Measurements from ENCODE around the gene SYMPK.
"Not testable (repeated sequence)": the region's sequence is repeated elsewhere in the genome, so short reads cannot be mapped to it uniquely, and the experiment has no call there.

The SYMPK gene

GRCh38 chr19:45804140-45804958 lies 58.6 kb downstream of the SYMPK start:
- DNase-seq (ENCODE audit: low read depth), result no peak

DNA sequence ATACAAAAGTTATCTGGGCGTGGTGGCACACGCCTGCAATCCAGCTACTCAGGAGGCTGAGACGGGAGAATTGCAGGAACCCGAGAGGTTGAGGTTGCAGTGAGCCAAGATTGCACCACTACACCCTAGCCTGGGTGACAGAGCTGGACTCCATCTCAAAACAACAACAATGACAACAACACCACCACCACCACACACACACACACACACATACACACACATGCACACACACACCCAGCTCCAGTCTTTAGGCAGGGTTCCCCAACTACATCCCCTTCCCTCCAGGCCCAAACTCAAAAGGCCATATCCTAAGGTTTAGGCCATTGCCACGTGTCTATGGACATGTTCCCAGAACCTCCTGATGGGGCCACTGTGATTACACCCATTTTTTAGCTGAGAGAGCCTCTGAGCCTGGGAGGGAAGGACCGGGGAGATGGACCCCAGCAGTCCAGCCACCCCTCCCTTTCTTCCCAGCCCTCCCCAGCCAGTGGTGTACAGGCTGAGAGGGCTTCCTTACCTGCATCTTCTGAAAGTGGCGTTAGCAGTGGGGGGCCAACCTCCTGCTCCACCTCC lies 61.3 kb downstream of the SYMPK start:
- no peak for DNase-seq (ENCODE audit: low read depth)

GRCh38 chr19:45800070-45800553 lies 62.8 kb downstream of the SYMPK start:
- no peak for DNase-seq (ENCODE audit: low read depth)

GRCh38 chr19:45799541-45799940 lies 63.4 kb downstream of the SYMPK start:
- not testable (repeated sequence) for DNase-seq (ENCODE audit: low read depth)

DNA sequence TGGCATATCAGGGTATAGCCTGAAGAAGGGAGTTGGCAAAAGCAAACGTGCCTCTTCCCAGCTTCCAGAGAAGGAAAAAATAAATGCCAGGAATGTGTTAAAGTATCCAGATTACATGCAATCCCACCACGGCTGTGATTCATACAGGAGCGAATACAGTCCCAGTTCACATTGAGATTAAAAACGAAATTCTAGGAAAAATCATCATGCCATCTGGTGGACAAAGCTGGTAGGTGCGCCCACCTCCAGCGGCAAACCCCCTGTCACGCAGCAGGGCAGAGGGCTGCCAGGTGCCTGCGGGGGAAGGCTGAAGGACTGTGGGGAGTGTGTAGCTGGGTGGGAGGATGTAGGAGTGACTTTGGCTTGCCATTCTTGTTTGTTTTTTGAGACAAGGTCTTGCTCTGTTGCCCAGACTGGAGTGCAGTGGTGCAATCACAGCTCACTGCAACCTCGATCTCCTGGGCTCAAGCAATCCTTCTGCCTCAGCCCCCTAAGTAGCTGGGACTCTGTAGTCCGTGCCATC lies 63.9 kb downstream of the SYMPK start:
- peak; percentile 23 for DNase-seq (ENCODE audit: low read depth)

DNA sequence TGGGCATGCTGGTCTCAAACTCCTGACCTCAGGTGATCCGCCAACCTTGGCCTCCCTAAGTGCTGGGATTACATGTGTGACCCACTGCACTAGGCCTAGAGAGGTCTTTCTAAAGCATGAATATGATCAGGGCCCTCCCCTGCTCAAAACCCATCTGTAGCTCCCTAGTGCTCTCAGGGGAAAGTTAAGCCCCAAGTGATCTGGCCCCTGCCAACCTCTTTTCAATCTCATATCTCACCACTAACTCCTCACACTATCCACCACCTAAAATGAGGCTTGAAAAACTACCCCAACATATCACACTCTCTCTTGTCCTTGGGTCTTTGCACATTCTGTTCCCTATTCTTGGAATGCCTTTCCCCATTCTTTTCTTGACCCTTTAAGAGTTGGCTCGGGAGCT lies 68.3 kb downstream of the SYMPK start:
- no peak for DNase-seq (ENCODE audit: low read depth)

- no peak for DNase-seq (ENCODE audit: low read depth)
These were observed 69.1 kb downstream of the SYMPK start for GRCh38 chr19:45793876-45794275.

GRCh38 chr19:45793178-45793564 lies 69.8 kb downstream of the SYMPK start:
- DNase-seq (ENCODE audit: low read depth), result no peak

DNA sequence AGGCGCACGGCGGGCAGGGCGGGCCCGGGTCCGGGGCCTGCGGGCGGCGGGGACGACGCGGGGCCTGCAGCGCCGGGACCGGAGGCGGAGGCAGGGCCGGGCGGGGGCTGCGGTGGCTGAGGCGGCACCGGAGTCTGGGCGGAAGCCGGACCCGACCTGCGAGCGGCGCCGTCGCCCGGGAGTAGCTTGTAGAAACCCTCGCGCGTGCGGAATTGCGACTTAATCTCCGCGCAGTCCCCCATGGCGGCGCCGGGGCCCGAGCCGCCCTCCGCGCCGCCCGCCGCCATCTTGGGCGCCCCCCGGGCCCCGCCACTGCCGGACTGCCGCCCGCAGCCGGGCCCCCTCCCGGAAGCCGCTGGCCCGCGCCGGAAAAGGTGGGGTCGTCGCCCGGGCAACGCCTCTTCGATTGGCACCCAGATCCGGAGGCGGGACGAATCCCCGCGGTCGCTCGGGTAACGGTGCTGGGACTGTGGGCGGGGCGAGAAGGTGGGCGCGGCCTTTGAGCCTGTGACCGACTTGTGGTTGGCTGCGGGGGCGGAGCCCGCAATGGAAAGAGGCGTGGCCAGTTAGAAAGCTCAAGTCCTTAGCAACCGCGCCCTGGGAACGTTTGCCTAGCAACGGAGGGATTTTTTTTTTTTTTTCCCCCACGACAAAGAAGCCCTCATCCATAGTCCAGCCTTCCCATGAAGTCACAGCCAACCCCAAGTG lies 70.3 kb downstream of the SYMPK start, which contains the start of gene DMWD:
Gene DMWD (minus strand): TSS at position 376 of the 708 bp plus-strand sequence. CDS start 89 bp downstream, at position 287.
- DNase-seq (ENCODE audit: low read depth), result peak; percentile 99

- no peak for DNase-seq (ENCODE audit: low read depth)
These were observed 71.0 kb downstream of the SYMPK start for GRCh38 chr19:45791744-45792469.

DNA sequence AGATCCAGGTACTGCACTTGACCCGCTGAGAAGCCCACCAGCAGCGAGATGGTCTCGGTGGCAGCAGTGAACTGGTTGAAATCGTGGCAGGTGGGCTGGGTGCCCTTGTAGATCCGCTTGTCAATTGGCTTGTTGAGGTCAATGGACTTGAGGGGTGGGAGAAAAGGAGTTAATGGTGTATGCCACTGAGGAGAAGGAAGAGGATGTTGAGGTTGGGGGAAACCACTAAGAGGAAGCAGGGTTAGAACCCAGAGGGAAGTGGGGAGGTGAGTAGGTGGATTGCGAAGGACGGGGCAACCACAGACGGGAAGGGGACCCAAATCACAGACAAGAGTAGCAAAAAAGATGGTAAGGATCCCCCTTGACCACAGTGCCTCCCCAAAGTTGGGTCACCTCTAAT lies 72.0 kb downstream of the SYMPK start:
- no peak for DNase-seq (ENCODE audit: low read depth)

DNA sequence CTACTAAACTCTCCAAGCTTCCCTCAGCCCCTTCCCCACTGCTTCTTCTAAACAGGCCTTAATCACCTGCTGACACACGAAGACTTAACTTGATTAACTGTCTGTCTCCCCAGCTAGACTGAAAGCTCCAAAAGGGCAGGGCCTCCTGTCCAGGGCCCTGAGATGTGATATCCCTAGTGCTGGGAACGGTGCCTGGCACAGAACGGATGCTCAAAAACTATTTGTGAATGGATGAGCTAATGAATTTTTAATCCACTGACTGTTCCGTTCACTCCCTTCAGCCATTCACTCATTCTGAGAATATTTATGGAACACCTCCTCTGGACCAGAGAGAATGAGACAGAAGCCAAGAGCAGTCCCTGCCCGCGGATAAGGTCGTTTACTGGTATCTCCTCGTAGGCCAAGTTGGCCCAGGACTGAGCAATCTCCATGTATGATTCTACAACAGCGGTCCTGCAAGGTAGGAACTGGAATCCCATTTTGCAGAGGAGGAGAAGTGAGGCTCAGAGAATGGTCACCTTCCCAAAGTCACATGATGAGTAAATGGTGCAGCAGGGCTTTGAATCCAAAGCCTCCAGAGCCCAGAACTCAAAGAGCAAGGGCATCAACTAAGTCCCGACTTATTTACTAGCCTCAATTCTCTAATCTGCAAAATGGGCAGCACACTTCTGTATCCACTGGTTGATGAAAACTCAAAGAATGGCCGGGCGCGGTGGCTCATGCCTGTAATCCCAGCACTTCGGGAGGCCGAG lies 73.7 kb downstream of the SYMPK start:
- no peak for DNase-seq (ENCODE audit: low read depth)

GRCh38 chr19:45786533-45786894 lies 76.4 kb downstream of the SYMPK start:
- no peak for DNase-seq (ENCODE audit: low read depth)

- DNase-seq (ENCODE audit: low read depth), result no peak
These were observed 77.0 kb downstream of the SYMPK start for GRCh38 chr19:45785781-45786532.

DNA sequence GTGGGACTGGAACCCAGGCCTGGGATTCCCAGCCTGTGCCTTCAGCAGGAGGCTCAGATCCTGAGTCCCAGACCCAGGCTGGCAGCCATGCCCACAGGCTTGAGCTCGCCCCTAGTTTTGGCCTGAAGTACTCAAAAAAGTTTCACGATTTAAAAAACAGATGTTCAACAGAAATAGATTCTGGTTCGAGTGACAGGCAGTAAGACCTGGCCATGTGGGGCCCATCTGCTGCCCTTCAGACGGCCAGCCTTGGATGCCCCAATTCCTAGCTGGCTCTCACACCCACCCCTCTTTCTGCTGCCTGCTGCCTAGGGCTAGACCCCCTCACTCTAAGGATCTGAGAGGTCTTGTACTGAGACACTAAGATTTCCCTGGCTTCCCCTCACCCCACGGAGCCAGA lies 77.8 kb downstream of the SYMPK start:
- no peak for DNase-seq (ENCODE audit: low read depth)

DNA sequence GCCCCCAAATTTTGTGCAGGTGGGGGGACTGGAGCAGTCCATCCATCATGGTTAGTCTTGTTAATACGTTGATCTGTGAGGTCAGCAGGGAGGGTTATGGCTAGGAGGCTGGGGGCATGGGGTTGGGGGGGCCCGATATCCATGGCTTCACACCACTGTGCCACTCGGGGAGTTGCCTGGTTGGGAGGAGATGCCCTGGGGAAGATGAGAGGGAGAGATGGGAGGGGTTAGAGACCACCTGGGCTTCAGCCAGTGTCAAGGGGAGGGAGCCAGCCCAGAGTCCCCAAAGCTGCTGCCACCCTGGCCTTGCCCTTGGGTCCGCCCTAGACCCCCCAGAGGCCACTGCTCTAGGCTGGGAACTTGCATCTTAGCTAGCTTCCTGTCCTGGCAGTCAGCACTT lies 78.9 kb downstream of the SYMPK start:
- DNase-seq (ENCODE audit: low read depth), result no peak

GRCh38 chr19:45782820-45783785 lies 79.8 kb downstream of the SYMPK start:
- no peak for DNase-seq (ENCODE audit: low read depth)

- DNase-seq (ENCODE audit: low read depth), result no peak
These were observed 80.7 kb downstream of the SYMPK start, which contains the start of gene DMPK for GRCh38 chr19:45782162-45782691. Gene DMPK, minus strand, starts transcription at chr19:45782490. Its CDS starts 138 bp downstream, at chr19:45782352.

Data from stimulated activated CD8-positive, alpha-beta memory T cell treated with anti-CD3 and anti-CD28 coated beads, Interleukin-7, amount 100 ng/mL, for 24 hours (primary cell).